ENCODE measurements around the gene MTR. TPM values are rescaled to one million over a fixed set of nuclear protein-coding genes. Genes with fewer than 3 reads are reported as not detected.
A peak's percentile ranks its signal among the peaks of the same experiment; 100 is the strongest.

The MTR gene
- 37.5 and 39.9 TPM in 2 replicates for total RNA-seq

GRCh38 chr1:236795035-236795756 is at the start of gene MTR:
MTR (plus strand) TSS chr1:236795292; CDS start chr1:236795704, 412 bp downstream.
- DNase-seq (ENCODE audit: low read depth, low spot score) = peak; percentile 91

GRCh38 chr1:236746785-236747184 is 48.3 kb upstream of the MTR start:
- no peak for DNase-seq (ENCODE audit: low read depth, low spot score)

- no peak for DNase-seq (ENCODE audit: low read depth, low spot score)
Observed at GRCh38 chr1:236747311-236747985, 47.6 kb upstream of the MTR start.

GRCh38 chr1:236748268-236748870 is 46.7 kb upstream of the MTR start:
- DNase-seq (ENCODE audit: low read depth, low spot score) = no peak

DNA sequence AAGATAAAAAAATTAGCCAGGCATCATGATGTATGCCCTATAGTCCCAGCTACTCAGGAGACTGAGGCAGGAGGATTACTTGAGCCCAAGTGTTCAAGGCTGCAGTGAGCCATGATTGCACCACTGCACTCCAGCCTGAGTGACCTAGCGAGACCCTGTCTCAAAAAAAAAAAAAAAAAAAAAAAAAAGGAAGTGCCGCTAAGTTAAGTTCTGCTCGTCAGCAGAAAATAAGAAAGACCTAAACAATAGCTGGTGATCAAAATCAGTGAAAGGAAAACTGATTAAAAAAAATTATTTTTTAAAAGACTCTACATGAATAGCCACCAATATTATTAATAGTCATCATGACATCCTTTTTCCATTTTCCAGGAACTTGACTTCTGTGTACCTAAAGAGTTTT is 44.2 kb upstream of the MTR start:
- no peak for DNase-seq (ENCODE audit: low read depth, low spot score)

- no peak for DNase-seq (ENCODE audit: low read depth, low spot score)
Observed at GRCh38 chr1:236751385-236751784, 43.7 kb upstream of the MTR start.

DNA sequence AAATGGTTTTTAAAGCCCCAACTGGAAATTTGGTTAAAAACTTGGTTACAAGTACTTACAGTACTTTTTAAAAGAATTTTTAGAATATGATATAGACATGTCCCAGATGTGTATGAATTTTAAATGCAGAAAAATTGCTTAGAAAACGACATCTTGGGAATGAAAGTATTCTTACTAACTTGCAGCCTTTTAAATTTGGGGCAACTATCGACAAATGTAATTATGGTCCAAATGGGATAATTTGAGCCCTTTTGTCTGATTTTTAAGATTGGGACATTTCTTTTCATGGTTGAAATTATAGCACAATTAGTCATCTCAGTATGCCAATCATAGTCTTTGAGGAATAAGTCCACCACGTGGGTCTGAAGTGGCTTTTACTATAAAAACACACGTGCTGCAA is 43.2 kb upstream of the MTR start:
- no peak for DNase-seq (ENCODE audit: low read depth, low spot score)

- no peak for DNase-seq (ENCODE audit: low read depth, low spot score)
Observed at GRCh38 chr1:236753516-236753915, 41.6 kb upstream of the MTR start.

GRCh38 chr1:236753964-236754363 is 41.1 kb upstream of the MTR start:
- DNase-seq (ENCODE audit: low read depth, low spot score) = no peak

DNA sequence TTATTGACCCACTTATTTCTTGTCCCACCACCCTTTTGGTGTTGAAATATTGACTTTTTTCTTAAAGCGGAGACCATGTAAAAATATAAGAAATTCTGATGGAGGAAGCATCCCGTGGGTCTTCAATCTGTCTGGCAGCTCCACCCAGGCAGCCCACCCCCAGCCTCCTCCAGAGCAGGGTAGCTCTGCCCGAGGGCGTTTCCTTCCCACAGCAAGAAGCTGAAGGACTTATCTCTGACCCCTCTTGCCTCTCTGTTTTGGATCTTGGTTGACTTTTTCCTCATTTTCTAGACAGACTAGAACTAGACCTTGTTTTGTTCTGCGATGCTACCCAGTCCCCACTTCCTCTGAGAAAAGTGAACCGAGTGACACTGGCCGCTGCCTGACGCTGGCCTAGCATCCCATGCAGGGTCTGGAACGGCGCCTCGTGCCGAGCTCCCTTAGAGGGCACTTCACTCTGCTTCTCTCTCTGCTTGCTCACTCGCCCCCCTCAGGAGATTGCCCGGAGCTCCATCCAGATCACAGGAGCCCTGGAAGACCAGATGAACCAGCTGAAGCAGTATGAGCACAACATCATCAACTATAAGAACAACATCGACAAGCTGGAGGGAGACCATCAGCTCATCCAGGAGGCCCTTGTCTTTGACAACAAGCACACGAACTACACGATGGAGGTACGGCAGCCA is 40.4 kb upstream of the MTR start:
- DNase-seq (ENCODE audit: low read depth, low spot score) = no peak

- DNase-seq (ENCODE audit: low read depth, low spot score) = no peak
Observed at GRCh38 chr1:236757640-236758039, 37.5 kb upstream of the MTR start.

DNA sequence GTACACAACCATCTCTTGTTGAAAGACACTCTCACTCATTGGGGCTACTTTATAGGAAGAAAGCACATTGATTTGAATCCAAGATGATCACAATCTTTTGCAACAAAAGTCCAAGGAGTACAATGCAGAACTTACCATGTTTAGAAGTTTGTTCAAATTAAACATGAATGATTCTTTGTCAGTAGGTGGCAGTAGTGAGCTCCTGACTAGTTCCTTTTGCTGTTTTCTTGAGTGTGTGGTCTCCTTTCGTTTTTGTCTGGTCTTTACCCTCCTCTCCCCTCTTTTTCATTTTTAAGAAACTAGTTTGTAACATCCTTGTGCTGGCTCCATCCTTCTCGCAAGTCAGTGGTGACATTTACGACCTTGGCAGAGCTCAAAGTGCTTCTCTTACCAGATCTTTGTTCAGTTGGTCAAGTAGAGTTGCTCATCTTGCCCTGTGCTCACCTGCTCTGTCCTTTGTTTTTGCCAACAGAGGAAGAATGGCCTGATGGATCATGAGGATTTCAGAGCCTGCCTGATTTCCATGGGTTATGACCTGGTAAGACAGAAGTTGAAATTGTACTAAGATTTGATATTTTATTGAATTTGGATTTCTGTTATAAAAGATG is 35.7 kb upstream of the MTR start:
- no peak for DNase-seq (ENCODE audit: low read depth, low spot score)

DNA sequence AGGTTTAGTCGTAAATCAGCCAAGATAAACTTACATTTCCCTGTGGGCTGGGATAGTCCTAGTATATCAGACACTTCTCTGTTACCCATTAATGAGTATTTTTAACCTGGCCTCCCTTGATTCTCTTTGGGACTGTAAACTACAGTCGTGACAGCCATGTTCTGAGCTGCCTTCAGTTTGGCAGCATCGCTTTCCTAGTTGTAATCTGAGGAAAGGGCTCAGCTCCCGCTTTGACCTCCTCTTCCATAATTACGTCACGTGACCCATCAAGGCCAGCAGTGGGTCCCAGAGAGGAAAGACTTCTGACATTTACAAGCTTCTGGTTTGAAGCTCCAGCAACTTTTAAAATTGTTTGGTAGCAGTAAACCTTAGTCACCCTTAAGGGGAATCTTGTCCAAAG is 34.6 kb upstream of the MTR start:
- no peak for DNase-seq (ENCODE audit: low read depth, low spot score)

- no peak for DNase-seq (ENCODE audit: low read depth, low spot score)
Observed at GRCh38 chr1:236760986-236761385, 34.1 kb upstream of the MTR start.

- DNase-seq (ENCODE audit: low read depth, low spot score) = no peak
Observed at GRCh38 chr1:236761397-236762132, 33.5 kb upstream of the MTR start.

- DNase-seq (ENCODE audit: low read depth, low spot score) = no peak
Observed at GRCh38 chr1:236762410-236762809, 32.7 kb upstream of the MTR start.

DNA sequence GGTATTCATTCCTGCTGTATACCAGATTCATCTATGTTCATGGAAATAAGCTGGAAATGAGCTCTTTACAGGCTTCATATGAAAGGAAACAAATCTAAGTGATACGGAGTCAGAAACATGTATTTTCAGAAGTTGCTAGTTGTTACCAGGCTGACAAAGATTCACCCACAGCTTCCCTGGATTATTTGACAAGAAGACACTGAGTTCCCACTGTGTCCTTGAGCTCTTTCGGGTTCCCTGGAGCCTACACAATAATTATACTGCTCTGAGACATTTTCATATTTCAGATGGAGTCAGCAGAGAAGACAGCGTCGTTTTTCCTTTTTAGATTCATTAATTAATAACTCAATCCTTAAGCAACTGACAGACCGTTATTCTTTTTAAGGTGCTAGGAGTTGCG is 29.3 kb upstream of the MTR start:
- DNase-seq (ENCODE audit: low read depth, low spot score) = no peak

DNA sequence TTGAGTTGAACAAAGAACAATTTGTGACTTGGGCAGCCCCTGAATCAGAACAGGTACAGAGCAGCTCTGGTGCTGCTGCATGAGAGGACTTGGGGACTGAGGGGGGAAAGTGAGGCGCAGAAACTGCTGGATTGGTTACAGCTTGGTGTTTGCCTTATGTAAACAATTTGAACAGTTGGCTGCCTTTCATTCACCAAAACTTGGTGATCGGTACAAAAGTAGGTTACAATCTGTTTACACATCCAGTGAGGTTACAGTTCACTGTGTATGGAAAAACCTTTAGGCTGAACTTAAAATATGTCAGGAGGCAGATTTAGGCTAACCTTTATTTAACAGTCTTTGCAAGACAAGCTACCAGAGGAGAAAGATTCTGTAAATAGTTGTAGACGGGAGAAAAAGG is 28.6 kb upstream of the MTR start:
- no peak for DNase-seq (ENCODE audit: low read depth, low spot score)

GRCh38 chr1:236767276-236767675 is 27.8 kb upstream of the MTR start:
- no peak for DNase-seq (ENCODE audit: low read depth, low spot score)

GRCh38 chr1:236768601-236769000 is 26.5 kb upstream of the MTR start:
- no peak for DNase-seq (ENCODE audit: low read depth, low spot score)

- DNase-seq (ENCODE audit: low read depth, low spot score) = no peak
Observed at GRCh38 chr1:236773919-236774318, 21.2 kb upstream of the MTR start.
